Measurements from ENCODE around the gene TTC9C.

TTC9C gene

GRCh38 chr11:62771144-62772021, 43.1 kb downstream of the TTC9C start, which contains the start of gene TAF6L:
Gene TAF6L, plus strand, starts transcription at chr11:62771396. Its CDS starts 4,388 bp downstream, at chr11:62775784.
- peak within 1 kb of the TSS; percentile 86 for H3K4me3 Mint-ChIP-seq
- peaks cover 3% of the 10 kb centered on the region for H3K27me3 Mint-ChIP-seq (ENCODE audit: low read depth, poor library complexity)
- peak; percentile 94 for DNase-seq
- TF ChIP-seq CTCF (IDR thresholded peaks at IDR 0.05): no peak
- H3K9me3 Mint-ChIP-seq: no peaks in the 10 kb centered on the region
- H3K36me3 Mint-ChIP-seq (ENCODE audit: low read depth): peaks cover 21% of the 10 kb centered on the region
- H3K4me1 Mint-ChIP-seq: peaks cover 31% of the 10 kb centered on the region
- H3K27ac Mint-ChIP-seq: peak within 1 kb of the TSS; percentile 99

- no peak overlapping the region for H3K4me3 Mint-ChIP-seq
- H3K4me1 Mint-ChIP-seq: peaks cover 29% of the 10 kb centered on the region
- peaks cover 34% of the 10 kb centered on the region for H3K36me3 Mint-ChIP-seq (ENCODE audit: low read depth)
- H3K27me3 Mint-ChIP-seq (ENCODE audit: low read depth, poor library complexity): peaks cover 1% of the 10 kb centered on the region
- no peak for TF ChIP-seq CTCF (IDR thresholded peaks at IDR 0.05)
- H3K9me3 Mint-ChIP-seq: no peaks in the 10 kb centered on the region
- DNase-seq: no peak
- no peak overlapping the region for H3K27ac Mint-ChIP-seq
Measured at GRCh38 chr11:62774407-62774806, 46.1 kb downstream of the TTC9C start.

GRCh38 chr11:62775646-62776045, 47.4 kb downstream of the TTC9C start:
- no peaks in the 10 kb centered on the region for H3K27me3 Mint-ChIP-seq (ENCODE audit: low read depth, poor library complexity)
- TF ChIP-seq CTCF (IDR thresholded peaks at IDR 0.05): no peak

GRCh38 chr11:62777389-62777788, 49.1 kb downstream of the TTC9C start:
- H3K9me3 Mint-ChIP-seq: no peaks in the 10 kb centered on the region
- no peak for DNase-seq
- H3K4me3 Mint-ChIP-seq: no peak overlapping the region
- H3K36me3 Mint-ChIP-seq (ENCODE audit: low read depth): peaks cover 55% of the 10 kb centered on the region
- TF ChIP-seq CTCF (IDR thresholded peaks at IDR 0.05): no peak
- no peaks in the 10 kb centered on the region for H3K27me3 Mint-ChIP-seq (ENCODE audit: low read depth, poor library complexity)
- H3K4me1 Mint-ChIP-seq: peaks cover 5% of the 10 kb centered on the region
- H3K27ac Mint-ChIP-seq: peak overlapping the region; percentile 44

More at GRCh38 chr11:62775646-62776045, 47.4 kb downstream of the TTC9C start:
- no peak overlapping the region for H3K4me3 Mint-ChIP-seq
- H3K27ac Mint-ChIP-seq: peak overlapping the region; percentile 72
- H3K36me3 Mint-ChIP-seq (ENCODE audit: low read depth): peaks cover 42% of the 10 kb centered on the region
- no peaks in the 10 kb centered on the region for H3K9me3 Mint-ChIP-seq
- peaks cover 17% of the 10 kb centered on the region for H3K4me1 Mint-ChIP-seq
- no peak for DNase-seq

GRCh38 chr11:62778441-62778840, 50.2 kb downstream of the TTC9C start:
- Mint-ChIP-seq H3K36me3 (ENCODE audit: low read depth) (peaks cover 62% of the 10 kb centered on the region), H3K4me1 (peaks cover 4% of the 10 kb centered on the region), H3K4me3 (no peak overlapping the region), H3K9me3 (no peaks in the 10 kb centered on the region), H3K27ac (peak overlapping the region; percentile 64), H3K27me3 (ENCODE audit: low read depth, poor library complexity) (no peaks in the 10 kb centered on the region)
- TF ChIP-seq CTCF (IDR thresholded peaks at IDR 0.05): no peak
- no peak for DNase-seq
